Activated CD4-positive, alpha-beta T cell treated with anti-CD3 and anti-CD28 coated beads, Interleukin-2, amount 10 ng/mL, durations not matched to agents 24 days and 14 days (primary cell): ENCODE results near the gene LYRM7. TPM values are rescaled to one million over a fixed set of nuclear protein-coding genes. Genes with fewer than 3 reads are reported as not detected.
A peak's percentile ranks its signal among the peaks of the same experiment; 100 is the strongest.
"Not testable (repeated sequence)": the region's sequence is repeated elsewhere in the genome, so short reads cannot be mapped to it uniquely, and the experiment has no call there.

Experiments
- DNase-seq: peaks from one replicate; pipeline ENCODE4 v3.0.0; 2022
- H3K27ac Mint-ChIP-seq: one replicate; pipeline ENCODE4 v1.8.0; 2022; ENCODE audit warnings: mild to moderate bottlenecking, mixed read lengths
- H3K27me3 Mint-ChIP-seq: one replicate; pipeline ENCODE4 v1.8.0; 2022; ENCODE audit warnings: mixed read lengths
- H3K36me3 Mint-ChIP-seq: one replicate; pipeline ENCODE4 v1.8.0; 2022; ENCODE audit warnings: low read depth, mild to moderate bottlenecking, mixed read lengths
- H3K4me1 Mint-ChIP-seq: one replicate; pipeline ENCODE4 v1.8.0; 2021; ENCODE audit warnings: mixed read lengths
- H3K4me3 Mint-ChIP-seq: one replicate; pipeline ENCODE4 v1.8.0; 2022; ENCODE audit warnings: mild to moderate bottlenecking, moderate library complexity, mixed read lengths
- H3K9me3 Mint-ChIP-seq: one replicate; pipeline ENCODE4 v1.8.0; 2021; ENCODE audit warnings: mixed read lengths
- intact Hi-C: fragments of 100-400 bp; cut with micrococcal nuclease; formaldehyde crosslinking; loops from one replicate; pipeline ENCODE4 v1.15.1; 2023
- total RNA-seq: library from RNA; stranded (reverse); gene quantifications from 2 replicates; pipeline ENCODE4 v1.2.3, GENCODE V29; 2022

The LYRM7 gene
- total RNA-seq, 1 donor from 2014 or later = 18.1 TPM

GRCh38 chr5:131163276-131164119, 7.2 kb upstream of the LYRM7 start:
- Mint-ChIP-seq H3K36me3 (peaks cover 54% of the 10 kb centered on the region), H3K4me3 (peak overlapping the region; percentile 93)

DNA sequence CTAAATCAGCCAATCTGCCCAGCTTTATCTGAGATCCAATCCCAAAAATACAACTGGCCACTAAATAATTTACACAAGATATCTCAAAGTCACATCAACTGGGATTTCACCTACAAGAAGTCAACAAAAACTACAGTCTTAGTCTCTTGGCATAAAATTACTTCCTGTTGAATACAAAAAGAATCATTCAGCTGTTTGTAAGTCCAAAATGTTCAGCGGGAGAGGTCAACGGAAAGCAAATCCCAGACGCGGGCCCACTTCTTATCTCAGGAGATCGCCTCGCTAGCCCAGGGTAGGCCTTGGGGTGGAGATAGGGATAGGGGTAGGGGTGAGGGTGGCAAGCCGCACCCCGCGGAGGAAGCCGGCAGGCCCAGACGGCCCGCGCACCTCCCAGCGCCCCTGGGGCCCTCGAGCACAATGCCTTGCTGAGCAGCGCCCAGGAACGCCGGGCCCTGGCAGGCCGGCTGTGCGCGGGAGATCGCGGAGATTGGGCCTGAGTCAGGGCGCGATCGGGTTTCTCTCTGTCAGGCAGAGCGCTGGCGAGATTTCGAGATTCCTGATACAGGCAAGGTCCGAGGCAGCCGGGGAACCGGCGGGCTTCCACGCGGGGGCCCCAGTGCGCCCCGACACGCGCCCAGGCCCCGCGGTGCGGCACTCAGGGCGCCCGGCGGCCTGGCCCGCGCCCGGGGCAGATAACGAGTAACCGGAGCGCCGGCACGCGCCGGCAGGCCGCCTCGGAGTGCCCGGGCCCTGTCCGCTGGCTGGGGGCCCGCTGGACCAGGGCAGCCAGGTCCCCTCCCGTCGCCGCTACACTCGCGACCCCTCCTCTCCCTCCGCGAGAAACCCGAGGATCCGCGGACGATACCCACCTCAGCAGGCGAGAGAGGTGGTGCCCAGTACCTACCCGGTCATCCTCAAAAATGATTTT, 6.3 kb upstream of the LYRM7 start:
- Mint-ChIP-seq H3K4me1 (peaks cover 42% of the 10 kb centered on the region), H3K36me3 (peaks cover 44% of the 10 kb centered on the region)
- intact Hi-C loops = loop anchor here (1.0 to 2.0 kb wide), 3 partner anchors 99 to 253 kb away; no protein-coding TSS in a partner anchor

More at GRCh38 chr5:131163276-131164119, 7.2 kb upstream of the LYRM7 start:
- intact Hi-C loops = loop anchor here (2.0 kb wide), 1 partner anchor 219 kb away; no protein-coding TSS in a partner anchor
- H3K27ac Mint-ChIP-seq = peak overlapping the region; percentile 97
- no peaks in the 10 kb centered on the region for H3K9me3 Mint-ChIP-seq
- peaks cover 41% of the 10 kb centered on the region for H3K4me1 Mint-ChIP-seq
- no peak for DNase-seq
- no peaks in the 10 kb centered on the region for H3K27me3 Mint-ChIP-seq

DNA sequence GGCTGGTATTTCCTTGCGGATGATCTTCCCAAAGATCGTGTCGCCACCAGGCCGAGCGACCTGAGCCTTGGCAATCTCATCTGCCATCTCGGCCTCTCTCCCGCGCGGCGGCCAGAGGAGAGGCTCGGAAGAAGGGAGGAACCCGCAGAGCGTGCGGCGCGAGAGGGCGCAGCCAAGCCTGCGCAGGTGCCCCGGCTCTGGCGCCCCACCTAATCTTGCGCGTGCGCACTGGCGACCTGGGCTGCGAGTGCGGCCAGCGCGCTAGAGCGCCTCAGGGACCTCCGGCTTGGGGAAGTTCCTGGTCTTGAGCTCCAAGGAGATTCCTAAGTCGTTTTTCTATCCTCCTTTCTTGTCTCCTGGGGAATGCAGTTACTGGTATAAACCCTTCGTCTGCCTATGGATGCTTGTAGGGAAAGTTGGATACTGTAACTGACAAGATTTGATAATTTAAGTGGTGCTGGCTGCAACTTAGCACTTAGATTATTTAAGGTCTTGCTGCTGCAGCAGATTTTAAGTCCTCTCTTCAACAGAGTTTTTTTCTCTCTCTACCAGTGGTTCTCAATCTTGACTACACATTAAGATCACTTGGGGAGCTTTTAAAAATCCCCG, 5.5 kb upstream of the LYRM7 start, which contains the start of gene HINT1:
Gene HINT1 (minus strand): TSS at position 138 of the 609 bp plus-strand sequence. CDS start 51 bp downstream, at position 87.
- H3K27ac Mint-ChIP-seq = peak within 1 kb of the TSS; percentile 100
- peaks cover 45% of the 10 kb centered on the region for H3K4me1 Mint-ChIP-seq
- intact Hi-C loops = loop anchor here (1.0 to 2.0 kb wide), 3 partner anchors 98 to 252 kb away; no protein-coding TSS in a partner anchor
- no peaks in the 10 kb centered on the region for H3K9me3 Mint-ChIP-seq
- peaks cover 36% of the 10 kb centered on the region for H3K36me3 Mint-ChIP-seq
- H3K4me3 Mint-ChIP-seq = peak within 1 kb of the TSS; percentile 99
- DNase-seq = peak; percentile 98
- no peaks in the 10 kb centered on the region for H3K27me3 Mint-ChIP-seq

More for the DNA sequence above, 6.3 kb upstream of the LYRM7 start:
- DNase-seq = peak; percentile 92
- H3K27ac Mint-ChIP-seq = peak overlapping the region; percentile 100
- no peaks in the 10 kb centered on the region for H3K9me3 Mint-ChIP-seq
- H3K4me3 Mint-ChIP-seq = peak overlapping the region; percentile 99
- H3K27me3 Mint-ChIP-seq = no peaks in the 10 kb centered on the region

DNA sequence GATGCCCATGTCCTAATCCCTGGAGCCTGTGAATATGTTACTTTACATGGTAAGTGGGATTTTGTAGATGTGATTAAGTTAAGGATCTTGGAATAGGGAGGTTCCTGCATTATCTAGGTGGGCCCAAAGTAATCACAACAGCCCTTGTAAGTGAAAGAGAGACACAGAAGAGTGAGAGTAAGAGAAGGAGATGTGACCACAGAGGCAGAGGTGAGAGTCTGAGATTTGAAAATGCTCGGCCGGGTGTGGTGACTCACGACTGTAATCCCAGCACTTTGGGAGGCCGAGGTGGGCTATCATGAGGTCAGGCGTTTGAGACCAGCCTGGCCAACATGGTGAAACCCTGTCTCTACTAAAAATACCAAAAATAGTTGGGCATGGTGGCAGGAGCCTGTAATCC, 3.1 kb upstream of the LYRM7 start:
- no peak overlapping the region for H3K4me3 Mint-ChIP-seq
- peaks cover 16% of the 10 kb centered on the region for H3K36me3 Mint-ChIP-seq
- intact Hi-C loops = no loop called here
- H3K4me1 Mint-ChIP-seq = peaks cover 45% of the 10 kb centered on the region
- H3K9me3 Mint-ChIP-seq = no peaks in the 10 kb centered on the region
- H3K27me3 Mint-ChIP-seq = no peaks in the 10 kb centered on the region
- peak; percentile 54 for DNase-seq
- no peak overlapping the region for H3K27ac Mint-ChIP-seq

DNA sequence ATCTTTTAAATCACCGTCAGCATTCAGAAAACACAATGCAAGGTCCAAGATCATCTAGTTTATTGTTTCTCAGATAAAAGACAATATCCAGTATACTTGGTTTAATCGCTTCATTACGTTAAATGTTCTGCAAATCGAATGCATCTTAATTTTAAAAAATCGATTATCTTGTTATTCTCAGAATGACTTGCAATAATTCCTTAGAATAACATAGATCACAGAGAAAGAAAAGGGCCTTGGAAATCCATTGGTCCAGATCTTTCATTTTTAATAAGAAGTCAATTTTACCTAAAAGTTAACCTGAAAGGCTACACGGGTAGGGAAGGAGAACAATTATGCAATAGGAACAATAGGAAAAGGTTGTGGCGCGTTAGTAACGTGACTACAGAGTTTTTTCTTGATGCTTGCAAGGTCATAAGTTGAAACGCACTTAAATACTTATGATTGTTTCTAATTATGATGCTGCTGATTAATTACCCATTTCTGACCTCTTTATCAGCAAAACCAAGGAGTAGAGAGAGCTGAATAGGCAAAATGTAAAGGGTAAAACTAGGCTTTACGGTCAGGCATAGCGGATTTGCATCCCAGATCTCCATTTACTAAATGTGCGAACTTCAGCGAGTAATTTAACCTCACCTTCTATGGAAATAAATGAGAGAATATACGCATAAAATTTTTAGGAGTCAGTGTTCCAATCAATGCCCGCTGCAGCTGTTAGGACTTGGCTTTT, 769 bp upstream of the LYRM7 start:
- peak overlapping the region; percentile 97 for H3K27ac Mint-ChIP-seq
- DNase-seq = no peak
- H3K4me1 Mint-ChIP-seq = peaks cover 49% of the 10 kb centered on the region
- peak overlapping the region; percentile 100 for H3K4me3 Mint-ChIP-seq
- intact Hi-C loops = loop anchor here (1.0 to 2.0 kb wide), 5 partner anchors 39 to 465 kb away; partner anchors contain the start of gene RAPGEF6
- H3K27me3 Mint-ChIP-seq = no peaks in the 10 kb centered on the region
- H3K9me3 Mint-ChIP-seq = no peaks in the 10 kb centered on the region
- H3K36me3 Mint-ChIP-seq = peaks cover 8% of the 10 kb centered on the region

GRCh38 chr5:131171276-131171810, 599 bp downstream of the LYRM7 start:
- intact Hi-C loops = loop anchor here (2.0 kb wide), 2 partner anchors 37 to 463 kb away; partner anchors contain the start of gene RAPGEF6
- Mint-ChIP-seq H3K27me3 (no peaks in the 10 kb centered on the region), H3K27ac (peak overlapping the region; percentile 97), H3K4me1 (peaks cover 42% of the 10 kb centered on the region), H3K36me3 (peaks cover 7% of the 10 kb centered on the region), H3K4me3 (peak overlapping the region; percentile 100), H3K9me3 (no peaks in the 10 kb centered on the region)
- DNase-seq = peak; percentile 77

- H3K4me1 Mint-ChIP-seq = peaks cover 13% of the 10 kb centered on the region
- no peak for DNase-seq
- no peaks in the 10 kb centered on the region for H3K9me3 Mint-ChIP-seq
- peaks cover 27% of the 10 kb centered on the region for H3K36me3 Mint-ChIP-seq
- H3K27me3 Mint-ChIP-seq = no peaks in the 10 kb centered on the region
- intact Hi-C loops = no loop called here
- no peak overlapping the region for H3K27ac Mint-ChIP-seq
- no peak overlapping the region for H3K4me3 Mint-ChIP-seq
Measured at GRCh38 chr5:131180407-131180806, 9.7 kb downstream of the LYRM7 start.

DNA sequence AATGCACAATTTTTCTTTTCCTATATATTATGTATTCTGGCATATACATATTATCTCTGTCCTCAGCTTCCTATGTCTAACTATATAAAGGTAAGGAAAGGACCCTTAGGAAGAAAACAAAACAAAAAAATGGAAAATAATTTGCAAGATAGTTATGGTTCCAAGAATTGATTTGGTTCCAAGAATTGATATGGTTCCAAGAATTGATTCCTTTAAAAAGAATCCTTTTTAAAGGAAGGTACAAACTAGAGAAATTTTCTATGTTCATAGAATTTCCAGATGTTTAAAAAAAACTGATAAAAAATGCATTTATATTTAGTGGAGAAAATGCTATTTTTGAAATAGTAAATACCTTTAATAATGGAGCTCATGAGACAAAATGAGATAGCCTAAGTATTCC, 12.1 kb downstream of the LYRM7 start:
- Mint-ChIP-seq H3K36me3 (peaks cover 20% of the 10 kb centered on the region), H3K4me1 (peaks cover 12% of the 10 kb centered on the region), H3K27ac (no peak overlapping the region), H3K9me3 (no peaks in the 10 kb centered on the region), H3K27me3 (no peaks in the 10 kb centered on the region), H3K4me3 (no peak overlapping the region)
- intact Hi-C loops = no loop called here
- no peak for DNase-seq

DNA sequence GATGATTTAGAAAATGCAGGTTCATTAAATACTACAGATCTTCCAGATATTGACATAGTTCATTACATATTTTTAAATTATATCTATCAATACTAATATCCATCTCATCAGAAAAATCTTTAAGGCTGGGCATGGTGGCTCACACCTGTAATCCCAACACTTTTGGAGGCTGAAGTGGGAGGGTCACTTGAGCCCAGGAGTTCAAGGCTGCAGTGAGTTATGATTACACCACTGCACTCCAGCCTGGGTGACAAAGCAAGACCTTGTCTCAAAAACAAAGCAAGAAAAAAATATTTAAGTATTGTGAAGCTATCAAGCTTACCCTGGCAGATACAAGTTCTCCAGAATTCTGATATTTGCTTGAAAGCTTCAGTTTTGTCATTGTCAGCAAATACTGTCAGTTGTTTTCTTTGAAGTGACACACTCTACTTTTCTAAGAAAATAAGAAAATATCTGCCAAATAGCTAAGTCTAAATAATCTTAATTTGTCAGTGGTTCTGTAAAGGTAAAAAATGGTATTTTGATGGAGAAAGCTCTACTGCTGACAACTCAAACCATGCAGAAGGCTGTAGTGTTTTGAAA, 14.9 kb downstream of the LYRM7 start:
- peaks cover 8% of the 10 kb centered on the region for H3K4me1 Mint-ChIP-seq
- H3K4me3 Mint-ChIP-seq = no peak overlapping the region
- H3K27me3 Mint-ChIP-seq = no peaks in the 10 kb centered on the region
- H3K36me3 Mint-ChIP-seq = peaks cover 24% of the 10 kb centered on the region
- no peak overlapping the region for H3K27ac Mint-ChIP-seq
- DNase-seq = peak; percentile 37
- intact Hi-C loops = no loop called here
- no peaks in the 10 kb centered on the region for H3K9me3 Mint-ChIP-seq

DNA sequence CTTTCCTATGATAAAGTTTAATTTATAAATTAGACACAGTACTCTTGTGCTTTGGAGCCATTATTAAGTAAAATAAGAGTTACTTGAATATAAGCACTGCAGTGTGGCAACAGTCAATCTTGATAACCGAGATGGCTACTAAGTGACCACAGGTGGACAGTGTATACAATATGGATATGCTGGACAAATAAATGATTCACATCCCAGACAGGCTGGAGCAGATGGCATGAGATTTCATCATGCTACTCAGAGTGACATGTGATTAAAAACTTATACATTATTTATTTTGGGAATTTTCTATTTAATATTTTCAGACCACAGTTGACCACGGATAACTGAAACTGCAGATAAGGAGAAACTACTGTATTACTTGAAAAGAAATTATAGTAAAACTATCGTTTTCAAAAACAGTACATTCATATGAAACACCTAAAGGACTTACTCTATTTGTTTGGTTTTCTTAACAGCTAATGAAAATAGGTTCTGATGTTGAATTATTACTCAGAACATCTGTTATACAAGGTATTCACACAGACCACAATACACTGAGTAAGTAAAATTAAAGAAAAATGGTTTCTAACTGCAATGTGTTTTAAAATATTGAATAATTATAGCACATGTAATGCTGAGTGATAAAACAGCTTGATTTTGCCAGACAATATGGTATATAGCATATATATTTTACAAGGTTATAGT, 16.0 kb downstream of the LYRM7 start:
- intact Hi-C loops = no loop called here

DNA sequence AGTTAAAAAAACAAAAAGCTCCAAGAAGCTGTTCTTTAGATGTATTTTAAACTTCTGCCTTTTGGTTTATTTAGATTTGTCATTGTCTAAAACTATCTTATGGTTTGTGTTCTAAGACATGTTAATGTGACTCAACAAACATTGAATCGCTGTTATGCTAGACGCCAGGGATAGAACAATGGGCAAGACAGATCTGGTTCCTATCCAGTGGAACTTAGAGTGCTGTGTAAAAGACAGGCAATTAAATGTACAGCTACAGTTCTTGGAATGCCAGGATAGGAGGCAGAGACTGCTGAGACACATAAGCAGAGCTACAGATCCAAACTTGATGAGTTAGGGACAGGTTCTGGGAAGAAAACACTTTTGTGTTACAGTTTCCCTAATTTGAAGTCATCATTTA, 22.4 kb downstream of the LYRM7 start:
- Mint-ChIP-seq H3K36me3 (peaks cover 19% of the 10 kb centered on the region), H3K4me3 (no peak overlapping the region), H3K27ac (no peak overlapping the region), H3K27me3 (no peaks in the 10 kb centered on the region), H3K4me1 (peaks cover 5% of the 10 kb centered on the region), H3K9me3 (no peaks in the 10 kb centered on the region)
- intact Hi-C loops = no loop called here
- no peak for DNase-seq

More for the DNA sequence above, 16.0 kb downstream of the LYRM7 start:
- no peak for DNase-seq
- no peak overlapping the region for H3K4me3 Mint-ChIP-seq
- no peaks in the 10 kb centered on the region for H3K9me3 Mint-ChIP-seq
- H3K27me3 Mint-ChIP-seq = no peaks in the 10 kb centered on the region
- H3K36me3 Mint-ChIP-seq = peaks cover 27% of the 10 kb centered on the region
- H3K4me1 Mint-ChIP-seq = peaks cover 8% of the 10 kb centered on the region
- H3K27ac Mint-ChIP-seq = no peak overlapping the region

DNA sequence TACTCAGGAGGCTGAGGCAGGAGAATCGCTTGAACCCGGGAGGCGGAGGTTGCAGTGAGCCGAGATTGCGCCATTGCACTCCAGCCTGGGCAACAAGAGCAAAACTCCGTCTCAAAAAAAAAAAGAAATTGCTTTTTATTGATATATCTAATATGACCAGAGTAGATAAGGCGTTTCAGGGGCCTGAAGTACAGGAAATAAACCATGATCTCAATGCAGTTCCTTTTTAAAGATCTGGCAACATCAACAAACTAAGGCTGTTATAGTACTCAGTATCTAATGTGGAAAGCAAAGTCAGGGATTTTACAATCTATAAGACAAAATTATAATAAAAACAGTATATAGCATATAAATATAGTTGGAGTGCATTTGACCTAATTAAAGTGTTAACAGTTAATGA, 23.2 kb downstream of the LYRM7 start:
- H3K27ac Mint-ChIP-seq = not testable (repeated sequence)

More for the DNA sequence above, 23.2 kb downstream of the LYRM7 start:
- H3K9me3 Mint-ChIP-seq, intact Hi-C loops, H3K4me3 Mint-ChIP-seq, DNase-seq, H3K4me1 Mint-ChIP-seq, H3K27me3 Mint-ChIP-seq: not testable (repeated sequence)
- H3K36me3 Mint-ChIP-seq = peaks cover 17% of the 10 kb centered on the region
